G401.6 (cell line): ENCODE data around the gene SAFB2.

ENCODE experiments used
- FAIRE-seq: peaks from 2 replicates; lab custom pipeline; 2012; peaks lifted over from hg19 to GRCh38; lab: Jason Lieb, UNC

SAFB2 gene

DNA sequence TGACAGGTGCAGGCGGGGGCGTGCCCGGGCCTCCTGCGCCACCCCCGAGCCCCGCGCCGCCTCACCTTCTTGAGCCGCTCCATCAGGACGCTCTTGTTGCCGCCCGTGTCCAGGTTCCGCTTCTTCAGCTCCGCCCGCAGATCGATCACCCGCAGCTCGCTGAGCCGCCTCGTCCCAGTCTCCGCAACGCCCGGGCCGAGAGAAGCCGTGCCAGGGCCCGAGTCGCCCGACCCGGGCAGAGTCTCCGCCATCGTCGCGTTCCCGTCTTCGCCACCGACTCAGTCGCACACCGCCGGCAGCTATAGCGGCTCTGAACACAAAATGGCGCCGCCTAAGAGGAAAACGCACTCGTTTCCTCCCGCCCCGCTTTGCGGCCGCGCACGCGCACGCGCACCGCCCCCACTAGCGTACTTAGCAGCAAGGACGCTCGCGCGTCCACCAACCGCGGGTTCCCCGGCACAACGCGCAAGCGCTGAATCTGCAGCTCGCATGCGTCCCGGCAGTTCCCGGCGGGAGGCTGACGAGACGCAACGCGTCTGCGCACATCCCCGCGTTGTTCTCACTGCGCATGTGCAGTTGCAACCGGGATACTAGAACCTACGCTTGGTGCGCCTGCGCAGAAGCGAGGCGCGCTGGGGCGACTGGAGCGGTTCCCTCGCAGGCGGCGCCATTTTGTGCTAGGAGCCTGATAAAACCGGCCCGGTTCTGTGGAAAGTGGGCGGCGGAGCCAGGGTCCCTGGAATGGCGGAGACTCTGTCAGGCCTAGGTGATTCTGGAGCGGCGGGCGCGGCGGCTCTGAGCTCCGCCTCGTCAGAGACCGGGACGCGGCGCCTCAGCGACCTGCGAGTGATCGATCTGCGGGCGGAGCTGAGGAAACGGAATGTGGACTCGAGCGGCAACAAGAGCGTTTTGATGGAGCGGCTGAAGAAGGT is at the start of gene SAFB2, which contains the start of gene SAFB:
Gene SAFB2, minus strand, starts transcription at position 312 of the 932 bp plus-strand sequence. Its CDS starts 61 bp downstream, at position 251.
Gene SAFB, plus strand, starts transcription at position 619 of the 932 bp plus-strand sequence. Its CDS starts 123 bp downstream, at position 742.
- peak; percentile 98 for FAIRE-seq

DNA sequence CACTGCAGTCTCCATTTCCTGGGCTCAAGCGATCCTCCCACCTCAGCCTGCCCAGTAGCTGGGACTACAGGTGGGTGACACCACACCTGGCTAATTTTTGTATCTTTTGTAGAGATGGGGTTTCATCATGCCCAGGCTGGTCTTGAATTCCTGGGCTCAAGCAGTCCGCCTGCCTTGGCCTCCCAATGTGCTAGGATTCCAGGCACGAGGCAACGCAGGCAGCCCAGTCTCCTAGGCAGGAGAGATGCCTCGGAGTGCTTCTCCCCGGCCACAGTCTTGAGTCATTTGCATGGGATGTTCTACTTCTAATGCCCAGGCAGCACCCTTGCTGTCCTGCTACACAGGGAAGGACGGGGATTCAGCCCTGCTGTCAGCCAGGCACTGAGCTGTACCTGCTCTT is 49.0 kb upstream of the SAFB2 start:
- no peak for FAIRE-seq

DNA sequence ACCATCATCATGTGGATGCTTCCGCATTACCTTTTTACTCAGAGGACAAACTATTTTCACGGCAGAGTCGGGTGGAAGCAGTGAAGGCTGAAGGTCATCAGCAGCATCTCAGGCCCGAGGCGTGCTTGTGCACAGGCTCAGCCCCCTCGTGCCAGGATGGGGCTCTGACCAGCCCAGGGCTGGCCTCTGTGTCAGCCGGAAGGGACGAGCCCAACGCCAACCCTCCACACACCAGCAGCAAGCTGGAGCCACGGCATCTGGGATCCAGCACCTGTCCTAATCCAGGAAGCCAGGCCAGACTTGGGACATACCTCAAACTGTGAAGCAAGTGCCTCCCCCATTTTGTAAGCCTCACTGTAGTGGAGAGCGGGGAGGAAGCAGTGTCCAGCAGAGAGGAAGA is 46.6 kb upstream of the SAFB2 start:
- no peak for FAIRE-seq

DNA sequence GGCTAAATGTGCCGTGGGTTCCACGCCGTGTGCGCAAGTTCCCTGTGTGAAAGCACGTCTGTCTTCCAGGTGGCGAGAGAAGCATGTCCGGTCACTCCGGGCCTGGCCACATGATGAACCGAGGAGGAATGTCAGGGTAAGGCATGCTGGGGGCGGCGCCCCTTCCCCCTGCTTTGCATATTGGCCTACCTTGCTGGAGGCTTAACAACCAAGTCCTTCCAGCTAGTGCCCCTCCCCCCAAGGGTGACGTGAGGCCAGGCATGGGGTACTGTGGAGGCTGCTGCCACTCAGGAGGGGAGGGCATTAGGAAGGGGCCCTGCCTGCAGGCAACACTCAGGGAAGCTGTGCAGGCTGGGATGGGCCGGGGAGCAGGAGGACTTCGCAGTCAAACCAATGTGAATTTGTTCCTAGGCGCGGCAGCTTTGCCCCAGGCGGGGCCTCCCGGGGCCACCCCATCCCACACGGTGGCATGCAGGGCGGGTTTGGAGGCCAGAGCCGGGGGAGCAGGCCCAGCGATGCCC is 45.2 kb upstream of the SAFB2 start:
- no peak for FAIRE-seq

DNA sequence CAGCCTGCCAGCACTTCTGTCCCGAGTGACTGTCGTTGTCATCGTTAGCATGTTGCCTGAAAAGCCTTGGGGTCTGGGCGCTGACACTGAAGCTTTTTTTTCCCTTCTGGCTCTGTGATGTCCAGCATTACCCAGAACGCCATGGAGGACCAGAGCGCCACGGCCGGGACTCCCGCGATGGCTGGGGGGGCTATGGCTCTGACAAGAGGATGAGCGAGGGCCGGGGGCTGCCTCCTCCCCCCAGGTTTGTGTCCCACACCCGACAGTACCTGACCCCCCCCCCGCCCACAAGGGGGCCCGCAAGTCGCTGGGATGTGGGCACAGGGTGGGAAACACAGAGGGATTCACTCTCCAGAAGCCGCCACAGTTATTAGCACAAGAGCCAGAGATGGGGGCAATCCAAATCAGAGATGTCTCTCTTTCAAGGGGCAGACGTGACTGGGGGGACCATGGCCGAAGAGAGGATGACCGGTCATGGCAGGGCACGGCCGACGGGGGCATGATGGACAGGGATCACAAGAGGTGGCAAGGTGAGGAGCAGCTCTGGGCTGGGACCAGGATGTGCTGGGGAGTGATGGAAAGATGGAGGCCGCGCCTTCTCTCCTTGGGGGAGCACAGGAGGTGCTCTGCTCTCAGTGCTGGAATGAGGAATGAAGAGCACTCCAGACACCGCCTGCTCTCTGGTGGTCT is 44.5 kb upstream of the SAFB2 start:
- FAIRE-seq = no peak

DNA sequence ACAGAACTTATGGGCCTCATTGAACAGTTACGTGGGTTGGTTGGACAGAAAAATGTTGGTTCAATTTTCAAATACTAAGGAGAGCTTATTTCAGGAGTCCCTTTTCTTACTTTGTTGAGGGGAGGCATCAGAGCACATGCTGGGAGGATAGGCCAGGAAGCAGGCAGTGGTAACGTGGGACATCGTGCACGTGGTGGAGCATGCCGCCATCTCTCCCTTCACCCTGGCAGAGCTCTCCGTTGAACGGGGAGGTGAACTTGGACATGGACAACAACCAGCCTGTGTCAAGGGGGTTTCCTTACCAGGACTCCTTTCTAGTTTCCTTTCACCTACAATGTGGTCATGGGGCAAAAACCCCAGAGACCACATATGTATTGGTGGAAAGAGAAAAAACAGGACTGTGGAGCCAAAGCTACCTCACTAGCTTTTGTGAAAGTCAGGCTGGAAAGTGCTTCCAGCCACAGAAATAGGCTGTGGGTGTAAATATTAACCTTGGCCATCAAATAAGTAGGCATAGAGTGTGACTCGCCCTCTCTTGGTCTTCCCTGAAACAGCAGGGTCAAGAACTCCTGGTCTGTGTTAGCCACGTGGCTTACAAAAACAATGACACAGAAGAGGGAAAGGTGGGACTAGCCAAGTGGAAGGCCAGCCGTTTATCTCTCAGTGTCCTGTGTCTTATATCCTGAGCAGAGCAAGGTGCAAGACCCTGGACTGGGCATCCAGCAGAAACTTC is 43.4 kb upstream of the SAFB2 start:
- peak; percentile 82 for FAIRE-seq

DNA sequence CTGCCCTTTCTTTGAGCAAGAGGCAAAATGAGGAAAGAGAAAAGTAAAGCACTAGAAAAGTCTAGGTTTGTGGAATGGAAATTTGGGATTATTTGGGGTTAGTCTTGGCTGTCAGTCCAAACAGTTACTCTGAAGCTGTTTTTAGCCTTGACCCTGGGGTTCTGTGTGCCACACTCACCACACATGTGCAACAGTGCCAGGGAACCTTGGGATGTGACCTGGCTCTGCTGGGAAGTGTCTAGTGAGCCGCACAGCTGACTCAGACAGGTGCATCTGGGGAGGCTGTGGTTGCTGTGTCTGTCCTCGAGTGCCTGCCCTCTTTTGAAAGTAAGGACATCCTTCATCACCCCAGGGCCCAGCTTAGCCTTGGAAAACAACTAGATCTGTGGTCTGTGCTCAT is 41.9 kb upstream of the SAFB2 start:
- no peak for FAIRE-seq

DNA sequence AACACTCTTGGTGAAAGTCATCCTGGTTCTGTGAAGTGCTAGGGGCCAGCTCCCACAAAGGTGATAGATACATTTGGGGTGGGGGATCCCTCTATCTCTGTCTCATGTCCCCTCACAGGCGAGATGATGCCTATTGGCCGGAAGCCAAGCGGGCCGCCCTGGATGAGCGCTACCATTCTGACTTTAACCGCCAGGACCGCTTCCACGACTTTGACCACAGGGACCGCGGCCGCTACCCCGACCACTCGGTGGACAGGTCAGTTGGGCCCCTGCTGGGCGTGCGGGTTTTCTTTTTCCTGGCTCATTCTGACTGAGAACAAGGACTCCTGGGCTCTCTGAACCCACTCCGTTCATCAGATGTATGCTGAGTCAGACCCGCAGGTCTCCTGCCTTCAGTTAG is 41.3 kb upstream of the SAFB2 start:
- FAIRE-seq = no peak

DNA sequence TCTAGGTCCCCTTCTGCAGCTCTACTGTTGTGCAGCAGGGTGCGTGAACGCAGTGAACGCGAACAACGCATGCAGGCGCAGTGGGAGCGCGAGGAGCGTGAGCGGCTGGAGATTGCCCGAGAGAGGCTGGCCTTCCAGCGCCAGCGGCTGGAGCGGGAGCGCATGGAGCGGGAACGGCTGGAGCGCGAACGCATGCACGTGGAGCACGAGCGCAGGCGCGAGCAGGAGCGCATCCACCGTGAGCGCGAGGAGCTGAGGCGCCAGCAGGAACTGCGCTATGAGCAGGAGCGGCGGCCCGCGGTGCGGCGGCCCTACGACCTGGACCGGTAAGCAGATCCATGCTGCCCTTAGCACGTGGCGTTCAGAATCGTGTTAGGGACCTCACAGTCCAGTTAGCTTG is 38.9 kb upstream of the SAFB2 start:
- FAIRE-seq = no peak

DNA sequence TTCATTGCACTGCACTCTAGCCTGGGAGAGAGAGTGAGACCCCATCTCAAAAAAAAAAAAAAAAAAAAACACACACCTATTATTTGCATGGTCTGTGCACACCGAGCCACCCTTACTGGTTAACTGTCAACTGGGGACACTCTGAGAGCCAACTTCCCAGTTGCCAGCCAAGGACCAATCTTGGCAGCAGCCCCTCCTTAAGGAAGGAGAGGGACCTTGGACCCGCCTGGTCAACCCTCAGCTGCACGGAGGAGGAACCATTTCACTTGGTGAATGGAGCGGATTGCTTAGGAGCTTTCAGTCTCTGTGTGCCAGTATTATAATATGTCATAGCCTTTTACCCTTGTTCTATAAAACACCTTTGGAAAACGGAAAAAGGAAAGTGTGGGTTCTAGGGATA is 32.8 kb upstream of the SAFB2 start:
- FAIRE-seq = no peak

DNA sequence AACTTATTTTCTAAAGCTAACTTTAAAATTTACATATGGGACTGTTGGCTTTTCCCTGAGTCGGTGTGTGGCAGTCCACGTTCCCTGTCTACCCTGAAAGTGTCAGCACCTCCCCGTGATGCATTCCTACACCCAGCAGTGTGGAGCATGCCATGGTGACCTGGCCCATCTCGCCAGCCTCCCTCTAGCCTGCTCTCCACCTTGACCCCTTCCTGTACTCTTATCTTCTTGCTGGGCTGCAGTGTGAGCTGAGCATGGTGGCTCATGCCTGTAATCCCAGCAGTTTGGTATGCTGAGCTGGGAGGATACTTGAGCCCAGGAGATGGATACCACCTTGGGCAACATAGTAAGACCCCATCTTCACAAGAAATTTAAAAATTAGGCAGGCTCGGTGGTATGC is 32.4 kb upstream of the SAFB2 start:
- FAIRE-seq = no peak

DNA sequence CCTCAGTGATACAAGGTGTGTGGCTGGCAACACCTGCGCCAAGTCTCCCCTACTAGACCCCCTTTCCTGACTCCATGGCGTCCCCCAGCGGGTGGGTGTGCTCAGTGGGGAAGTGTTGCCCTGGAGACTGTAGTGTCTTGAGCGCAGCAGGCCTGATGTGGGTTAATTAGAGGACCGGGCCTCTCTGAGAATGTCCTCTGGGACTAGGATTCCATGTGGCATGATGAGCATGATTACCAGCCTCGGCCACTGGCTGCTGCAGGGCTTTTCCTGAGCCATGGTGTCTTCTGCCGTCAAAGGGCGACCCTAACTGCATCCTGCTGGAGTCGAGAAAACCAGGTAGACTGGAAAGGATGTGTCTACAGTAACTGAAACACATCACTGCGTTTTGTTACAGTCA is 29.7 kb upstream of the SAFB2 start:
- no peak for FAIRE-seq

DNA sequence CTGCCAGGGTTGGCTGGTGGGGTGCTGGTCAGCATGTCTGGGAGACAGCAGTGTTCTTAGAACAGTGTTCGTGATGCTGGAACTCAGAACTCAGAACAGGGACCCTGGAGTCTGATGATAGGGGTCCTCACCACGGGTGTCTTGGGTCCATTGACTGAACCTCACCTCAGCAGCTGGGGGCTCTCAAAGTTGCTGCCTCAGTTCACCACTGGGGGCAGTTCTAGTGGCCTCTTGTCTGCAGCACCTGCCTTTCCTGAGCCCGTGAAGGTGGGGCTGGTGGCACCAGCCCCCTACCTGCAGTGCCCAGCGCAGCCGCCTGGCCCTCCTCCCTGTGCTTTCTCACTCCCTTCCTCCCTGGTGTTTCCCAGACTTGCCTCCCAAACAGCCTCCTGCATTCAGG is 28.8 kb upstream of the SAFB2 start:
- FAIRE-seq = no peak

DNA sequence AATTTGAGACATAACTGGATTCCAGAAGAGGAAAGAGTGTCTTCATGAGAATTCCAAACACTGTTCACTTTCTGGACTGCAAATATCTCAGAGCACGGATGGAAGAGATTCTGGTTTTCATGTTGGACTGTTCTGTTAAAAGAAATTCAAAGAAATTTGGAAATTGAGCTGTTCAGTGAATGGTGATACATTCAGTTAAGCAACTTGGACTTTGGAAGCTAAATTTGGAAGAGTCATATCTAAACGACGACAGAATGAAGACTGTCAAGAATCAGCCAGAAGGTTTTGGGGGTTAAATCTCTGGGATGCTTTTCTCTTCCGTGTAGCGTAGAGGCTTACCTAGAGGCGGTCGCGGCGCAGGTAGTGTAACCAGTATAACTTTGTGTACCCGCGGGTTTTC is 25.9 kb upstream of the SAFB2 start:
- no peak for FAIRE-seq

DNA sequence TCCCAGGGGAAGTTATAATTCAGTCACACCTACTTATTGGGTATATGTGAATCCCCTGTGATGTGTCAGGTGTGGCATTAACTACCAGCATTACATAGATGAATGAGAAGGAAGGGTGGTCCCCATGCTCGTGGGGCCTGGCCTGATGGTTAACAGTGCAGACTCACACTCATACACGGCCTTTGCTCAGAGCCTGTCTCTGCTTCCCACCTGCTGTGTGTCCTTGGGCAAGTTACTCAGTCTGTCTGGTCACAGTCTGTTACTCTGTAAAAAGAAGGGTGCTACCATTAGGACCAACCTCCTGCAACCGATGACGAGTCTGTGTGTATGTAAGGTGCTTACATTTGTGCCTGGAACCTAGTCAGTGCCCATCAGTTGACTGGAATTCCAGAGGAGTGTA is 24.1 kb upstream of the SAFB2 start:
- no peak for FAIRE-seq

DNA sequence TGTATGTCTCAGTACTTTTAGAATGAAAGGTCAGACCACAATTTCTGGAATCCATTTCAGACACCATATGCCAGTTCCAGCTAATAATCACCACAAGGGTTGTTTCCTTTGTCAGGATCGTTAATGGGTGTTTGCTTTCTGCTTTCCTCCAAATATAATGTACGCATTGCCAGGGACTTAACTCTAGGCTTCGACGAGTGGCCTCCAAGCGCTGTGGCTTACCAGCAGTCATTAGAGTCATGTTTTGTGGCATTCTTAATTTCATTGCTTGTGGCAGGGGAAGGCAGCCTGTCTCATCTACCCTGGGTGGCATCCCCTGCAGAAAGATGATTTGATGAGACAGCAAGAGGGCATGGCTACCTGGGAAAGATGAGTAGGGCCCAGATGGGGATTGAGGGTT is 22.8 kb upstream of the SAFB2 start:
- no peak for FAIRE-seq

DNA sequence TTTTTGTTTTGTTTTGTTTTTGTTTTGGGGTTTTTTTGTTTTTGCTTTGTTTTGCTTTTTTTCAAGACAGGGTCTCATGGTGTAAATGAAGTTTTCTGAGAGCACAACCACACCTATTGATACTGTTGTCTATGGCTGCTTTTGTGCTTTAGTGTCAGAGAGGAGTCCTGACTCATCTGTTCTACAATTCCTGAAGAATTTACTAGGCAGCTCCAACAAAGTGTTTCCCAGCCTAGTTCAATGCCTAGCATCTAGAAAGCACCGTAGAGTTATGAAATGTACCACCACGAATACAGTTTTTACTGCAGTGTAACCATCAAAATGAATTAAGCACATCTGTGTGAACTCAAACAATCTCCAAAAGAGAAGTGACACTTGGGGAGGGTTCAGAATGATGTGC is 21.5 kb upstream of the SAFB2 start:
- no peak for FAIRE-seq

DNA sequence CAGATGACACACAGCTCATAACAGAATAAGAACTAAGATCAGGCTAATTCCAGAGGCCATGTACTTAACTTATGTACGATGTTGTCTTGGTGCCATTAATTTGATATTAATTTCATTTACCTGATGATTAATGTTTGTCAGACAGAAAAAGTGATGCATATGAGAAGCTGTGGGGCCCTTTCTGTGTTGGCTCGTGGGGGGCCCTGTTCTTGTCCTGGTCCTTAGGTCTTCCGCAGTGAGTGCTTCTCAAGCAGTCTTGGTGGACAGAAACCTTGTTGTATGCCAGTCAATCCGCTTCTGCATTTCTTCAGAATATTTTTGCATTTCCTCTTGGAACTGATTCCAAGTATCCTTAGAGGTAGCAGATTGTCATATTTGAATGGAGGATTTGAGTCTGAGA is 20.5 kb upstream of the SAFB2 start:
- FAIRE-seq = no peak

DNA sequence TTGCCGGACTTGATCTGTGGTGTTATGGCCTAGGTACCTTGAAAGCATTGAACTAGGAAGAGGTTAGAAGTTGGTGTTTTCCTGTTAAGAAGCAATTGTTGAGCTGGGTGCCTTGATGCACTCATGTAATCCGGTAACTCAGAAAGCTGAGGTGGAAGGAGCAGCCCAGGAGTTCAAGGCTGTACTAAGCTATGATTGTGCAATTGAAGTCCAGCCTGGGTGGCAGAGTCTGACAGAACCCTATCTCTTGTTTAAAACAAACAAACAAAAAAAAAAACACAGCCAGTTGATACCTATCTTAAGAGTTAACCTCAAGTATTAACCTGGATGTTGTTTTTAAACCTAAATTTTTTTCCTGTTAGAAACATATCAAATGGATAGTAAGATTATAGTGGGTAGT is 19.6 kb upstream of the SAFB2 start:
- FAIRE-seq = no peak

DNA sequence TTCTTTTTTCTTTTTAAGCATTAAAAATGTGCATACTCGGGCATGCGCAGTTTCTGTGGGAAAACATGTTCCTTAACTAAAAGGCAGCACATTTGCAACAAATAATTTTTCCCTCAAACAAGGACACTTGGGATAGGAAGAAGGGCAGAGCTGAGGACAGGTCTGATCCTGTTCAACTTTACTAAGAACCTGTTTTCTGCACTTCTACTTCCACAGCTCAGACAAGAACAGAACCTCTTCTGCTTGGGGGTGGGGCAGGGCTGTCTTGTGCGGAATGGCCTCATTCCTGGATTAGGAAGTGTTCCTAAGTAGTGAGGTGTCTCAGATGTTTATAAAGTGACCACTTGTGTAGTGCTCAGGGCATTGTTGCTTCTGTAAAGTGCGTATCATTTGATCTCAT is 18.6 kb upstream of the SAFB2 start:
- FAIRE-seq = no peak

DNA sequence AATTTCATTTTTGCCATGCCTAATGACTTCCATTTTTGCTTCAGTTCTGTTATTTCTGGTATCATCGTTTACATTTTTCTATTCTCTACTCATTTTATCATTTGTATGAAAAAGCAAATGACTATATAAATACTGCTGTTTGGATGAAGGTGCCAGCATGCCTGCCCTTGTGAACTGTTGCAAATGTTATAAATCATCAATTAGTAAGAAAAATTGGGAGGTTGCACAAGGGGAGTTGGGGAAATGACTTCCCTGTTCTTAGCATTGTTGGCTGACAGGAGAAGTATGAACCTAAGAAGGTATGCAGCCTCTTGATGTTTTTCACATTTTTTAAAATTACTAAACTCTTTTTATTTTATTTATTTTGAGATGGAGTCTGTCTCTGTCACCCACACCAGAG is 15.4 kb upstream of the SAFB2 start:
- no peak for FAIRE-seq

DNA sequence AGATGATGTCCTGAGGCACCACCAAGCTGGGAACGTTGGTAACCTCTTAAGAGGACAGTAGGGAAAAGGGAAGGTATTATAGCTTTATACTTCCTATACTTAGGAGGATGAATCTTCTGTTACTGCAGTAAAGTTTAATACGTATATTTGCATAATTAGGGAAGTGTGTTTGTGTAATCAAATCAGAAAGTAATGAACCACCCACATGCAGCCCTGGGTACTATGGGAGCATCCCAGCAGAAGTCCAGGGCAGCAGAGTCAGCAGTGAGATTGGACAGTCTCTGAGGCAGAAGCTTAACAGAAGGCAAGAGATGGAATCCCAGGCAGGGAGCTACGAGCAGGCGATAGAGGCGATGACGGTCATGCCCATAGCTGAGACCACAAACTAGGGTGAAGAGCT is 12.9 kb upstream of the SAFB2 start:
- FAIRE-seq = no peak

DNA sequence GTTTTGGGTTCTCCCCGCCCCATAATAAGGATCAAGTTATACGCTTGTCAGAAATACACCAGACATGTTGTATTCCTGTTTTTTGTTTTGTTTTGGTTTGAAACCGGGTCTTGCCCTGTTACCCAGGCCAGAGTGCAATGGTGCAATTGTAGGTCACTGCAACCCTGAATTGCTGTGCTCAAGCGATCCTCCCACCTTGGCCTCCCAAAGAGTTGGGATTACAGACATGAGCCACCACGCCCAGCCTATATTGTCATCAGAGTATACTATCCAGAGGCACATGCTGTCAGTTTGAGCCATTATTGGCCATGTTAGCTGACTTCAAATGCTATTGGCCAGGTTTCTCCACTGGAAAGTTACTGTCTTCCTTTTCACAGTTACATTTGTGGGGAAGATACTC is 10.1 kb upstream of the SAFB2 start:
- no peak for FAIRE-seq
